CD14-positive monocyte (primary cell): ENCODE results near the gene SLCO3A1. TPM values are rescaled to one million over a fixed set of nuclear protein-coding genes. Genes with fewer than 3 reads are reported as not detected.

Experiments
- DNase-seq, 3 donors: peaks; one replicate each; pipeline ENCODE4 v3.0.0-alpha.2; 2011 to 2022
- H2AFZ ChIP-seq: 2 replicates; pipeline ENCODE4 v1.6.0; 2012; ENCODE audit warnings: mild to moderate bottlenecking, low read depth, low read length, inconsistent platforms; ENCODE audit not compliant: insufficient read depth, poor library complexity, severe bottlenecking
- H3K27ac ChIP-seq, 2 donors: 1 replicate in 1 of 2; 2 replicates in 1 of 2; pipeline ENCODE4 v1.5.1; 2012 to 2013; ENCODE audit warnings: low read length in 2 of 2, control low read depth in 1 of 2, inconsistent platforms in 1 of 2, low read depth in 1 of 2, mild to moderate bottlenecking in 1 of 2
- H3K27me3 ChIP-seq, 2 donors: one replicate each; pipeline versions ENCODE4 v1.6.0 to v1.6.1; 2011 to 2013; ENCODE audit warnings: low read length in 2 of 2; ENCODE audit not compliant: control insufficient read depth in 2 of 2, insufficient read depth in 2 of 2
- H3K36me3 ChIP-seq, 2 donors: replicated peaks in 1 of 2; 1 replicate in 1 of 2; 2 replicates in 1 of 2; pipeline versions ENCODE4 v1.5.1 to v1.6.1; 2012 to 2013; ENCODE audit warnings: low read length in 2 of 2, control low read depth in 1 of 2, inconsistent platforms in 1 of 2, mild to moderate bottlenecking in 1 of 2; ENCODE audit not compliant: insufficient read depth in 2 of 2, control insufficient read depth in 1 of 2
- H3K4me1 ChIP-seq, 2 donors: 1 replicate in 1 of 2; 2 replicates in 1 of 2; pipeline versions ENCODE4 v1.5.1 to v1.6.1; 2012 to 2013; ENCODE audit warnings: low read length in 2 of 2, control low read depth in 1 of 2, inconsistent platforms in 1 of 2, mild to moderate bottlenecking in 1 of 2, moderate library complexity in 1 of 2; ENCODE audit not compliant: insufficient read depth in 2 of 2, control insufficient read depth in 1 of 2
- H3K4me2 ChIP-seq: replicated peaks from 2 replicates; pipeline ENCODE3; 2012; ENCODE audit warnings: low read length, moderate library complexity, mild to moderate bottlenecking; ENCODE audit not compliant: poor library complexity, severe bottlenecking; ENCODE audit errors: extremely low read depth
- H3K4me3 ChIP-seq, 3 experiments: fragments of 200-600 bp in 1 of 3; sonication (generic) in 1 of 3; replicated peaks in 1 of 3; 1 replicate in 2 of 3; 2 replicates in 1 of 3; pipeline ENCODE4 v1.5.1; 2011 to 2013; ENCODE audit warnings: low read length in 3 of 3, mild to moderate bottlenecking in 3 of 3, control low read depth in 2 of 3, low read depth in 2 of 3, inconsistent platforms in 1 of 3, moderate library complexity in 1 of 3
- H3K79me2 ChIP-seq: 2 replicates; pipeline ENCODE4 v1.6.0; 2012; ENCODE audit warnings: mild to moderate bottlenecking, control low read depth, inconsistent platforms, low read length, moderate library complexity; ENCODE audit not compliant: insufficient read depth
- H3K9ac ChIP-seq: 2 replicates; pipeline ENCODE4 v1.6.0; 2017; ENCODE audit warnings: low read length, mild to moderate bottlenecking; ENCODE audit not compliant: insufficient read depth, poor library complexity, severe bottlenecking
- H3K9me3 ChIP-seq, 2 donors: replicated peaks in 1 of 2; 1 replicate in 1 of 2; 2 replicates in 1 of 2; pipeline versions ENCODE4 v1.5.1 to v1.6.1; 2012 to 2013; ENCODE audit warnings: low read length in 2 of 2, control low read depth in 1 of 2; ENCODE audit not compliant: control insufficient read depth in 1 of 2, insufficient read depth in 1 of 2
- H4K20me1 ChIP-seq: 2 replicates; pipeline ENCODE4 v1.6.0; 2012; ENCODE audit warnings: mild to moderate bottlenecking, low read length, control low read depth, moderate library complexity; ENCODE audit not compliant: insufficient read depth
- H3K27ac Mint-ChIP-seq, 7 donors: one replicate each; pipeline ENCODE4 v1.8.0; 2020; ENCODE audit warnings: mild to moderate bottlenecking in 7 of 7, mixed read lengths in 7 of 7, moderate library complexity in 6 of 7, inconsistent platforms in 2 of 7
- H3K27me3 Mint-ChIP-seq, 3 donors: one replicate each; pipeline ENCODE4 v1.8.0; 2021 to 2022; ENCODE audit warnings: low read depth in 3 of 3, mild to moderate bottlenecking in 3 of 3, mixed read lengths in 3 of 3, moderate library complexity in 3 of 3, inconsistent platforms in 1 of 3
- H3K36me3 Mint-ChIP-seq, 2 donors: one replicate each; pipeline ENCODE4 v1.8.0; 2020; ENCODE audit warnings: mixed read lengths in 2 of 2, inconsistent platforms in 1 of 2, mild to moderate bottlenecking in 1 of 2
- H3K4me1 Mint-ChIP-seq: one replicate; pipeline ENCODE4 v1.8.0; 2020; ENCODE audit warnings: mild to moderate bottlenecking, mixed read lengths
- H3K4me3 Mint-ChIP-seq, 2 donors: one replicate each; pipeline ENCODE4 v1.8.0; 2020; ENCODE audit warnings: mild to moderate bottlenecking in 2 of 2, mixed read lengths in 2 of 2, moderate library complexity in 1 of 2
- H3K9me3 Mint-ChIP-seq, 7 donors: one replicate each; pipeline ENCODE4 v1.8.0; 2020 to 2022; ENCODE audit warnings: mixed read lengths in 7 of 7, mild to moderate bottlenecking in 6 of 7, moderate library complexity in 6 of 7, inconsistent platforms in 2 of 7
- WGBS: methylation state at CpG from one replicate; pipeline ENCODE4 v1.1.5; 2013; ENCODE audit warnings: missing lambda C conversion rate; ENCODE audit not compliant: insufficient coverage; 5-methylcytosine and 5-hydroxymethylcytosine counted together
- intact Hi-C, 2 donors: fragments of 100-400 bp; cut with micrococcal nuclease; formaldehyde crosslinking; loops; one replicate each; pipeline versions ENCODE4 v1.15.0 to v1.15.1; 2023
- polyA plus RNA-seq, 3 donors: library from polyadenylated mRNA; depleted of rRNA in 1 of 3; unstranded in 2 of 3; stranded (reverse) in 1 of 3; fragments of 300-500 nt in 2 of 3; fragments of >200 nt in 1 of 3; fragmentation: Illumina TruSeq in 2 of 3; gene quantifications; 1 replicate in 2 of 3; 2 replicates in 1 of 3; pipeline ENCODE4 v1.2.3, GENCODE V29; 2012 to 2021
- TF ChIP-seq, protein P1 (sequence below): fragments of 200-600 bp; IDR thresholded peaks from one replicate; pipeline ENCODE4 v1.8.0; 2022; ENCODE audit warnings: antibody characterized with exemption, mild to moderate bottlenecking

SLCO3A1 gene
- polyA plus RNA-seq, 3 donors, result 53.7 to 76.2 (median 62.8) TPM

DNA sequence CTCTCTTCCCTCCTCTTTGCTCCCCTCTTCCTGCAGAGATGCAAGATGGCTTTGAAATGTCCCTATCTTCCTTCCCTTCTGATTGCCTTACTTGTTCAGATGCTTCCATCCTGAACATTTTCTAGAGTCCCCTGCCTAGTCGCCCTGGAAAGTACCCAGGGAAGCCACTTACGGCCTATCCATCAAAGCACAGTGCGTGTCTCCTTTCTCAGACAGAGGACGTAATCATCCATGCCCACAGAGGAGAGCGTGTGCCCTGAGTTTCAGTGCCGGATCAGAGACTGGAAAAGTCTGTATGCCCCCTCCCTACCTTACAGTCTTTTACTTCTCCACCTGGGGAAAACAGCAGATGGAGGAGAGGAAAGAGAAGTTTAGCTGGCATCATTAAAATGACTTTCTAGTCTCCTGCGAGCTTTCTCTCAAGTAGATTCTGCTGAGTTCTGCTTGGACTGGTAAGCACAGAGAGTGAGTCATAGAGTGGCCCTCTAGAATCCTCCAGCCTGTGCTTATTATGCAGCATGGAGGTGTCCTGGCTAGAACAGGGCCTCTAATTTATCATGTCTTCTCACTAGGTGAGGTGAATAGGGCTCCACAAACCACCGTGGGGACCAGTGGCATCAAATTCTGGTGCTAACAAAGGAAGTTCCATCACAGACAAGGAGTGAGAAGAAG lies 114.6 kb downstream of the SLCO3A1 start:
- no peak overlapping the region for H3K4me3 Mint-ChIP-seq
- Histone ChIP-seq H3K27ac (no peak overlapping the region), H3K27me3 (no peaks in the 10 kb centered on the region), H4K20me1 (peaks cover 98% of the 10 kb centered on the region), H3K9ac (no peak overlapping the region), H3K4me3 (no peak overlapping the region), H3K36me3 (no peaks in the 10 kb centered on the region), H3K9me3 (peaks cover 0 to 4% of the 10 kb centered on the region in 2 donors), H2AFZ (no peak overlapping the region), H3K4me1 (peaks cover 7% of the 10 kb centered on the region in 2 donors), H3K79me2 (peaks cover 95% of the 10 kb centered on the region), H3K4me2 (no peak overlapping the region)
- intact Hi-C loops, result no loop called here
- peak overlapping the region in 4 of 7 donors; percentile 8 to 55 (median 28) for H3K27ac Mint-ChIP-seq
- TF ChIP-seq, protein P1, sequence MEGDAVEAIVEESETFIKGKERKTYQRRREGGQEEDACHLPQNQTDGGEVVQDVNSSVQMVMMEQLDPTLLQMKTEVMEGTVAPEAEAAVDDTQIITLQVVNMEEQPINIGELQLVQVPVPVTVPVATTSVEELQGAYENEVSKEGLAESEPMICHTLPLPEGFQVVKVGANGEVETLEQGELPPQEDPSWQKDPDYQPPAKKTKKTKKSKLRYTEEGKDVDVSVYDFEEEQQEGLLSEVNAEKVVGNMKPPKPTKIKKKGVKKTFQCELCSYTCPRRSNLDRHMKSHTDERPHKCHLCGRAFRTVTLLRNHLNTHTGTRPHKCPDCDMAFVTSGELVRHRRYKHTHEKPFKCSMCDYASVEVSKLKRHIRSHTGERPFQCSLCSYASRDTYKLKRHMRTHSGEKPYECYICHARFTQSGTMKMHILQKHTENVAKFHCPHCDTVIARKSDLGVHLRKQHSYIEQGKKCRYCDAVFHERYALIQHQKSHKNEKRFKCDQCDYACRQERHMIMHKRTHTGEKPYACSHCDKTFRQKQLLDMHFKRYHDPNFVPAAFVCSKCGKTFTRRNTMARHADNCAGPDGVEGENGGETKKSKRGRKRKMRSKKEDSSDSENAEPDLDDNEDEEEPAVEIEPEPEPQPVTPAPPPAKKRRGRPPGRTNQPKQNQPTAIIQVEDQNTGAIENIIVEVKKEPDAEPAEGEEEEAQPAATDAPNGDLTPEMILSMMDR, result no peak
- peaks cover 3 to 7% (median 5%) of the 10 kb centered on the region in 7 donors for H3K9me3 Mint-ChIP-seq
- peaks cover 28% of the 10 kb centered on the region for H3K4me1 Mint-ChIP-seq
- H3K27me3 Mint-ChIP-seq, result peaks cover 0 to 2% (median 0%) of the 10 kb centered on the region in 3 donors
- 97% methylated on average over 4 of the region's 8 CpGs for WGBS
- DNase-seq, result no peak
- H3K36me3 Mint-ChIP-seq, result peaks cover 4 to 21% of the 10 kb centered on the region in 2 donors

DNA sequence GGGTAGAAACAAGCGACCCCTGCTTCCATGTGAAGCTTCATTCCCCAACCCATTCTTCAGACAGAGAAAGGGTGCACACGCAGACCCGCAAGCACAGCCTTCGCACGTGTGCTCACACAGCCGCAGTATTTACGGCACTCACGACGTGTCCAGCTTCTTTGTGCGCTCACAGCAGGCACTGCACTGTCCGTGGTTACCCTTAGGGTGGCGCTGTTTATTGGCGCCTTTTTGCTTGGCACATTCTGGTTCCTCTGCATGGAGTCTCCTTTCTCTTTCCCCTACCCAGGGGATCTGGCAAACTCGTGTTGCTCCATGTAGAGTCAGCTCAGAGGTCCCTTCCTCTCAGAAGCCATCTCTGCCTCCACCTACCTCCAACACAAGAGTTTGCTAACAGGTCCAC lies 115.1 kb downstream of the SLCO3A1 start:
- H3K9ac ChIP-seq, result no peak overlapping the region
- peaks cover 0 to 2% of the 10 kb centered on the region in 2 donors for H3K9me3 ChIP-seq
- no peaks in the 10 kb centered on the region for H3K27me3 ChIP-seq
- peaks cover 0 to 2% (median 0%) of the 10 kb centered on the region in 3 donors for H3K27me3 Mint-ChIP-seq
- WGBS, result 99% methylated on average over 13 of the region's 14 CpGs
- peaks cover 7% of the 10 kb centered on the region in 2 donors for H3K4me1 ChIP-seq
- no peak overlapping the region for H3K4me3 Mint-ChIP-seq
- H3K4me1 Mint-ChIP-seq, result peaks cover 30% of the 10 kb centered on the region
- H3K27ac Mint-ChIP-seq, result peak overlapping the region in 2 of 7 donors; percentile 8 to 14
- H3K4me3 ChIP-seq, result no peak overlapping the region
- TF ChIP-seq, protein P1, result peak; percentile 28
- H3K36me3 Mint-ChIP-seq, result peaks cover 2 to 19% of the 10 kb centered on the region in 2 donors
- intact Hi-C loops, result no loop called here
- no peak for DNase-seq
- H3K79me2 ChIP-seq, result peaks cover 96% of the 10 kb centered on the region
- no peak overlapping the region for H3K4me2 ChIP-seq
- H4K20me1 ChIP-seq, result peaks cover 100% of the 10 kb centered on the region
- H3K9me3 Mint-ChIP-seq, result peaks cover under 1 to 3% (median 3%) of the 10 kb centered on the region in 7 donors
- no peak overlapping the region for H2AFZ ChIP-seq
- no peak overlapping the region for H3K27ac ChIP-seq
- H3K36me3 ChIP-seq, result no peaks in the 10 kb centered on the region
